HG03442 (cell line): ENCODE results near the gene TNRC6A.
"Not testable (repeated sequence)": the region's sequence is repeated elsewhere in the genome, so short reads cannot be mapped to it uniquely, and the experiment has no call there.

Experiments used
- ATAC-seq: cut with Tn5 transposase; IDR thresholded peaks from one replicate; pipeline ENCODE4 v1.9.1; 2021; ENCODE audit warnings: mild to moderate bottlenecking, moderate library complexity; ENCODE audit not compliant: unreplicated experiment

Gene TNRC6A

GRCh38 chr16:24729243-24729950 lies at the start of gene TNRC6A:
Gene TNRC6A, plus strand, starts transcription at chr16:24729651. Its CDS starts 191 bp downstream, at chr16:24729842.
- peak; percentile 90 for ATAC-seq

- no peak for ATAC-seq
Measured at GRCh38 chr16:24681793-24682192, 47.7 kb upstream of the TNRC6A start.

- ATAC-seq = no peak
Measured at GRCh38 chr16:24683250-24683649, 46.2 kb upstream of the TNRC6A start.

- no peak for ATAC-seq
Measured at GRCh38 chr16:24683847-24684493, 45.5 kb upstream of the TNRC6A start.

- no peak for ATAC-seq
Measured at GRCh38 chr16:24685539-24686432, 43.7 kb upstream of the TNRC6A start.

- no peak for ATAC-seq
Measured at GRCh38 chr16:24686678-24687077, 42.8 kb upstream of the TNRC6A start.

- ATAC-seq = no peak
Measured at GRCh38 chr16:24688359-24688758, 41.1 kb upstream of the TNRC6A start.

- ATAC-seq = no peak
Measured at GRCh38 chr16:24689128-24689527, 40.3 kb upstream of the TNRC6A start.

GRCh38 chr16:24692854-24693253 lies 36.6 kb upstream of the TNRC6A start:
- ATAC-seq = no peak

GRCh38 chr16:24694931-24695330 lies 34.5 kb upstream of the TNRC6A start:
- no peak for ATAC-seq

GRCh38 chr16:24696699-24697098 lies 32.8 kb upstream of the TNRC6A start:
- ATAC-seq = no peak

- ATAC-seq = no peak
Measured at GRCh38 chr16:24698308-24698707, 31.1 kb upstream of the TNRC6A start.

- no peak for ATAC-seq
Measured at GRCh38 chr16:24699151-24699723, 30.2 kb upstream of the TNRC6A start.

- no peak for ATAC-seq
Measured at GRCh38 chr16:24700549-24701392, 28.7 kb upstream of the TNRC6A start.

GRCh38 chr16:24701521-24701951 lies 27.9 kb upstream of the TNRC6A start:
- ATAC-seq = no peak

GRCh38 chr16:24707760-24708159 lies 21.7 kb upstream of the TNRC6A start:
- ATAC-seq = not testable (repeated sequence)

GRCh38 chr16:24713379-24713778 lies 16.1 kb upstream of the TNRC6A start:
- no peak for ATAC-seq

GRCh38 chr16:24717411-24717810 lies 12.0 kb upstream of the TNRC6A start:
- no peak for ATAC-seq

- no peak for ATAC-seq
Measured at GRCh38 chr16:24718967-24719521, 10.4 kb upstream of the TNRC6A start.

- ATAC-seq = no peak
Measured at GRCh38 chr16:24721830-24722238, 7.6 kb upstream of the TNRC6A start.
